Neural cell (in vitro differentiated cells): ENCODE results near the gene SLC2A2. TPM values are rescaled to one million over a fixed set of nuclear protein-coding genes. Genes with fewer than 3 reads are reported as not detected.

ENCODE experiments used
- H2AFZ ChIP-seq: fragments of 200-600, 300-800 bp; sonication (generic), shearing (Covaris generic); 2 replicates; pipeline ENCODE4 v1.6.0; 2014; ENCODE audit warnings: low read depth, mild to moderate bottlenecking, antibody characterized with exemption, low read length, moderate library complexity
- H3F3A ChIP-seq: fragments of 200-600 bp; shearing (Covaris generic); 2 replicates; pipeline ENCODE4 v1.6.1; 2016; ENCODE audit warnings: mild to moderate bottlenecking, moderate library complexity, mixed read lengths, antibody characterized with exemption, low read length; ENCODE audit not compliant: insufficient read depth, poor library complexity, severe bottlenecking
- H3K27ac ChIP-seq: fragments of 200-600, 300-800 bp; sonication (generic), shearing (Covaris generic); 2 replicates; pipeline ENCODE4 v1.5.1; 2014; ENCODE audit warnings: mild to moderate bottlenecking, low read length, moderate library complexity
- H3K27me3 ChIP-seq: fragments of 300-800, 200-600 bp; sonication (generic), shearing (Covaris generic); 2 replicates; pipeline ENCODE4 v1.6.0; 2014; ENCODE audit warnings: mild to moderate bottlenecking, low read depth, low read length, moderate library complexity; ENCODE audit not compliant: insufficient read depth
- H3K36me3 ChIP-seq: fragments of 300-800, 200-600 bp; sonication (generic), shearing (Covaris generic); 2 replicates; pipeline ENCODE4 v1.5.1; 2014; ENCODE audit warnings: mild to moderate bottlenecking, antibody characterized with exemption, low read length, moderate library complexity; ENCODE audit not compliant: insufficient read depth
- H3K4me2 ChIP-seq: fragments of 300-800, 200-600 bp; sonication (generic), shearing (Covaris generic); 2 replicates; pipeline ENCODE4 v1.6.0; 2014; ENCODE audit warnings: mild to moderate bottlenecking, low read length
- H3K4me3 ChIP-seq: fragments of 300-800, 200-600 bp; sonication (generic), shearing (Covaris generic); 2 replicates; pipeline ENCODE4 v1.5.1; 2014; ENCODE audit warnings: mild to moderate bottlenecking, low read length, moderate library complexity
- H3K79me2 ChIP-seq: fragments of 200-600 bp; shearing (Covaris generic); replicated peaks from 2 replicates; pipeline ENCODE4 v1.6.0; 2014; ENCODE audit warnings: mild to moderate bottlenecking, low read length, moderate library complexity; ENCODE audit not compliant: insufficient read depth
- H3K9ac ChIP-seq: fragments of 300-800, 200-600 bp; sonication (generic), shearing (Covaris generic); 2 replicates; pipeline ENCODE4 v1.6.1; 2016; ENCODE audit warnings: mild to moderate bottlenecking, low read length, mixed read lengths
- H3K9me2 ChIP-seq: fragments of 200-600 bp; shearing (Covaris generic); 2 replicates; pipeline ENCODE4 v1.6.1; 2016; ENCODE audit warnings: mild to moderate bottlenecking, low read length, mixed read lengths; ENCODE audit not compliant: insufficient read depth
- H3K9me3 ChIP-seq: fragments of 200-600, 300-800 bp; sonication (generic), shearing (Covaris generic); 2 replicates; pipeline ENCODE4 v1.6.1; 2016; ENCODE audit warnings: mild to moderate bottlenecking, mixed run types, low read length, moderate library complexity, mixed read lengths
- H4K20me1 ChIP-seq: fragments of 200-600 bp; shearing (Covaris generic); 2 replicates; pipeline ENCODE4 v1.6.1; 2016; ENCODE audit warnings: mild to moderate bottlenecking, mixed run types; ENCODE audit not compliant: insufficient read depth
- EP300 ChIP-seq: fragments of 450-650 bp; conservative IDR thresholded peaks from 2 replicates; pipeline ENCODE4 v1.6.1; 2014; ENCODE audit warnings: antibody characterized with exemption, mild to moderate bottlenecking, moderate library complexity; ENCODE audit not compliant: poor library complexity, severe bottlenecking
- EZH2 ChIP-seq: fragments of 200-600, 300-800 bp; shearing (Covaris generic), sonication (generic); IDR thresholded peaks from 2 replicates; pipeline ENCODE4 v1.6.1; 2014; ENCODE audit warnings: antibody characterized with exemption, low read length, borderline replicate concordance, mild to moderate bottlenecking; ENCODE audit not compliant: insufficient read depth, poor library complexity, severe bottlenecking
- MXI1 ChIP-seq: fragments of 450-650 bp; conservative IDR thresholded peaks from 2 replicates; pipeline ENCODE4 v1.6.1; 2014; ENCODE audit warnings: antibody characterized with exemption, mild to moderate bottlenecking; ENCODE audit not compliant: poor library complexity, severe bottlenecking
- RAD21 ChIP-seq: fragments of 450-650 bp; conservative IDR thresholded peaks from 2 replicates; pipeline ENCODE4 v1.6.1; 2014; ENCODE audit warnings: antibody characterized with exemption, mild to moderate bottlenecking, moderate library complexity
- SMC3 ChIP-seq: fragments of 450-650 bp; conservative IDR thresholded peaks from 2 replicates; pipeline ENCODE4 v1.6.1; 2014; ENCODE audit warnings: antibody characterized with exemption, mild to moderate bottlenecking, moderate library complexity; ENCODE audit not compliant: poor library complexity
- TAF1 ChIP-seq: IDR thresholded peaks from 2 replicates; pipeline ENCODE4 v1.6.1; 2012; ENCODE audit warnings: low read depth
- polyA plus RNA-seq: library from polyadenylated mRNA; depleted of rRNA; stranded (reverse); fragments of >200 nt; gene quantifications from 2 replicates; pipeline ENCODE4 v1.2.3, GENCODE V29; 2014
- TF ChIP-seq, protein P1 (sequence below): IDR thresholded peaks from 2 replicates; pipeline ENCODE4 v1.6.1; 2012; ENCODE audit warnings: borderline replicate concordance
- TF ChIP-seq, protein P2 (sequence below): fragments of 450-650 bp; IDR thresholded peaks from 2 replicates; pipeline ENCODE4 v1.5.1; 2014; ENCODE audit warnings: antibody characterized with exemption, mild to moderate bottlenecking, moderate library complexity; ENCODE audit not compliant: poor library complexity, severe bottlenecking

The SLC2A2 gene
- polyA plus RNA-seq, 1 donor from 2014 or later = not detected

DNA sequence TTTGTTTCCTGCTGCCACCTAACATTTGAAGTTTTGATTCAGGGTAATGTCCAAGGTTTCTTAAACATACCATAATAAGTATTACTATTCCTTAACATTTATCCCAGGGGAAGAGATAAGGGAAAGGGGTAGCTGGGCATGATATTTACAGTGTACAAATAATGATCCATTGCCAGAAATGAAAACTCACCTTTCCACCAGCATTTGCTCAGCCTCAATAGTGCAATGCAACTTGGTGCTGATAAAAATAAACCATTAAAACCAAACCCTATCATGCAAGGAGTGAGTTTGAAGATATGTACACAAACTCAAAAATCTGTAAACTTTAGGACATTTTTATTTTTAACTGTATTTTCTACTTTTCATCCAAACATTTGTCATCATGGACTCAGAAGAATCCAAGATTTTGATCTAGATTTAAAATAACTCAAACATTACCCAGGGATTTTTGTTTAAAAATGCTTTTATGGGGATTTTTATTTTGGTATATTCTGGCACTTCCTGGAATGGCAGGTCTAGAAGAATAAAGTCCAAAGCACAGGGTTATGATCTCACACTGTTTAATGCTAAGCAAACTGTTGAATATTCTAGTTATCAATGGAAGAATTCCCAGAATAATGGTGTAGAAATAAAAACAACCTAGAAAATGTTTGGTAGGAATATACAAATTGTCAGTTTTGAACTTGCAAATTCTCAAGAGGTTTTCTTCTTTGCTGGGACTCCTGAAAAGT is 32.5 kb upstream of the SLC2A2 start:
- Histone ChIP-seq H4K20me1 (no peaks in the 10 kb centered on the region), H3K4me3 (no peak overlapping the region)
- TF ChIP-seq, protein P1, sequence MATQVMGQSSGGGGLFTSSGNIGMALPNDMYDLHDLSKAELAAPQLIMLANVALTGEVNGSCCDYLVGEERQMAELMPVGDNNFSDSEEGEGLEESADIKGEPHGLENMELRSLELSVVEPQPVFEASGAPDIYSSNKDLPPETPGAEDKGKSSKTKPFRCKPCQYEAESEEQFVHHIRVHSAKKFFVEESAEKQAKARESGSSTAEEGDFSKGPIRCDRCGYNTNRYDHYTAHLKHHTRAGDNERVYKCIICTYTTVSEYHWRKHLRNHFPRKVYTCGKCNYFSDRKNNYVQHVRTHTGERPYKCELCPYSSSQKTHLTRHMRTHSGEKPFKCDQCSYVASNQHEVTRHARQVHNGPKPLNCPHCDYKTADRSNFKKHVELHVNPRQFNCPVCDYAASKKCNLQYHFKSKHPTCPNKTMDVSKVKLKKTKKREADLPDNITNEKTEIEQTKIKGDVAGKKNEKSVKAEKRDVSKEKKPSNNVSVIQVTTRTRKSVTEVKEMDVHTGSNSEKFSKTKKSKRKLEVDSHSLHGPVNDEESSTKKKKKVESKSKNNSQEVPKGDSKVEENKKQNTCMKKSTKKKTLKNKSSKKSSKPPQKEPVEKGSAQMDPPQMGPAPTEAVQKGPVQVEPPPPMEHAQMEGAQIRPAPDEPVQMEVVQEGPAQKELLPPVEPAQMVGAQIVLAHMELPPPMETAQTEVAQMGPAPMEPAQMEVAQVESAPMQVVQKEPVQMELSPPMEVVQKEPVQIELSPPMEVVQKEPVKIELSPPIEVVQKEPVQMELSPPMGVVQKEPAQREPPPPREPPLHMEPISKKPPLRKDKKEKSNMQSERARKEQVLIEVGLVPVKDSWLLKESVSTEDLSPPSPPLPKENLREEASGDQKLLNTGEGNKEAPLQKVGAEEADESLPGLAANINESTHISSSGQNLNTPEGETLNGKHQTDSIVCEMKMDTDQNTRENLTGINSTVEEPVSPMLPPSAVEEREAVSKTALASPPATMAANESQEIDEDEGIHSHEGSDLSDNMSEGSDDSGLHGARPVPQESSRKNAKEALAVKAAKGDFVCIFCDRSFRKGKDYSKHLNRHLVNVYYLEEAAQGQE = no peak
- TF ChIP-seq EZH2 (no peak), EP300 (no peak)
- TF ChIP-seq, protein P2, sequence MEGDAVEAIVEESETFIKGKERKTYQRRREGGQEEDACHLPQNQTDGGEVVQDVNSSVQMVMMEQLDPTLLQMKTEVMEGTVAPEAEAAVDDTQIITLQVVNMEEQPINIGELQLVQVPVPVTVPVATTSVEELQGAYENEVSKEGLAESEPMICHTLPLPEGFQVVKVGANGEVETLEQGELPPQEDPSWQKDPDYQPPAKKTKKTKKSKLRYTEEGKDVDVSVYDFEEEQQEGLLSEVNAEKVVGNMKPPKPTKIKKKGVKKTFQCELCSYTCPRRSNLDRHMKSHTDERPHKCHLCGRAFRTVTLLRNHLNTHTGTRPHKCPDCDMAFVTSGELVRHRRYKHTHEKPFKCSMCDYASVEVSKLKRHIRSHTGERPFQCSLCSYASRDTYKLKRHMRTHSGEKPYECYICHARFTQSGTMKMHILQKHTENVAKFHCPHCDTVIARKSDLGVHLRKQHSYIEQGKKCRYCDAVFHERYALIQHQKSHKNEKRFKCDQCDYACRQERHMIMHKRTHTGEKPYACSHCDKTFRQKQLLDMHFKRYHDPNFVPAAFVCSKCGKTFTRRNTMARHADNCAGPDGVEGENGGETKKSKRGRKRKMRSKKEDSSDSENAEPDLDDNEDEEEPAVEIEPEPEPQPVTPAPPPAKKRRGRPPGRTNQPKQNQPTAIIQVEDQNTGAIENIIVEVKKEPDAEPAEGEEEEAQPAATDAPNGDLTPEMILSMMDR = no peak

DNA sequence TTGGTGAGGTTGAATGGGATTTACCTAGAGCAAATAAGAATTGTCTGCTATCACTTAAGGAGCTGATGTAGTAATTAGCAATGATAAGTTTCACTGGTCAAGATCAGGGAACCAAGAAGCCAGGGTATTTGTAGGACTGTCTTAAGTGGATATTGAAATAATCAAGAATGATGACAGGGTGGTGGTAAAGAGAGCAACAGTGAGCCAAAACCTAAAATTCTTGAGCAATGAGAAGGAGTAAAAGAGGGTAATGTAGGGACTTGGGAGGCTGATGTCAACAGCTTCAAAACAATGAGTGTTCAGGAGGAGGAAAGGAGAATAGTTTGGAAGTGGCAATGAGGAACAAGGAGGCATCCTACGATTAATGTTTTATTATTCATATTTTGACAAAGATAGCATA is 31.5 kb upstream of the SLC2A2 start:
- TF ChIP-seq TAF1 (no peak), RAD21 (no peak), SMC3 (no peak), MXI1 (no peak)
- TF ChIP-seq, protein P1 = no peak

More for the DNA sequence above, 32.5 kb upstream of the SLC2A2 start:
- H3K9me2 ChIP-seq = no peaks in the 10 kb centered on the region
- no peak overlapping the region for H3K4me2 ChIP-seq
- no peaks in the 10 kb centered on the region for H3K36me3 ChIP-seq
- H2AFZ ChIP-seq = no peak overlapping the region
- no peak overlapping the region for H3K9ac ChIP-seq
- H3K27me3 ChIP-seq = no peaks in the 10 kb centered on the region
- H3K79me2 ChIP-seq = no peaks in the 10 kb centered on the region
- H3K9me3 ChIP-seq = no peaks in the 10 kb centered on the region
- no peak overlapping the region for H3K27ac ChIP-seq
- H3F3A ChIP-seq = no peaks in the 10 kb centered on the region

More for the DNA sequence above, 31.5 kb upstream of the SLC2A2 start:
- Histone ChIP-seq H3K27ac (no peak overlapping the region), H3K4me2 (no peak overlapping the region), H3K36me3 (no peaks in the 10 kb centered on the region), H3K9me2 (no peaks in the 10 kb centered on the region), H3K9ac (no peak overlapping the region), H3F3A (no peaks in the 10 kb centered on the region), H4K20me1 (no peaks in the 10 kb centered on the region), H3K27me3 (no peaks in the 10 kb centered on the region), H2AFZ (no peak overlapping the region), H3K9me3 (no peaks in the 10 kb centered on the region), H3K4me3 (no peak overlapping the region), H3K79me2 (no peaks in the 10 kb centered on the region)
